NCI-H82 treated with DMSO at 0.1 percent for 48 hours (cell line): ENCODE data around the gene PHF10.
"Not testable (repeated sequence)": the region's sequence is repeated elsewhere in the genome, so short reads cannot be mapped to it uniquely, and the experiment has no call there.

ENCODE experiments used
- DNase-seq: peaks from one replicate; lab custom pipeline; 2025; ENCODE audit not compliant: unreplicated experiment; lab: John Stamatoyannopoulos, UW

The PHF10 gene

DNA sequence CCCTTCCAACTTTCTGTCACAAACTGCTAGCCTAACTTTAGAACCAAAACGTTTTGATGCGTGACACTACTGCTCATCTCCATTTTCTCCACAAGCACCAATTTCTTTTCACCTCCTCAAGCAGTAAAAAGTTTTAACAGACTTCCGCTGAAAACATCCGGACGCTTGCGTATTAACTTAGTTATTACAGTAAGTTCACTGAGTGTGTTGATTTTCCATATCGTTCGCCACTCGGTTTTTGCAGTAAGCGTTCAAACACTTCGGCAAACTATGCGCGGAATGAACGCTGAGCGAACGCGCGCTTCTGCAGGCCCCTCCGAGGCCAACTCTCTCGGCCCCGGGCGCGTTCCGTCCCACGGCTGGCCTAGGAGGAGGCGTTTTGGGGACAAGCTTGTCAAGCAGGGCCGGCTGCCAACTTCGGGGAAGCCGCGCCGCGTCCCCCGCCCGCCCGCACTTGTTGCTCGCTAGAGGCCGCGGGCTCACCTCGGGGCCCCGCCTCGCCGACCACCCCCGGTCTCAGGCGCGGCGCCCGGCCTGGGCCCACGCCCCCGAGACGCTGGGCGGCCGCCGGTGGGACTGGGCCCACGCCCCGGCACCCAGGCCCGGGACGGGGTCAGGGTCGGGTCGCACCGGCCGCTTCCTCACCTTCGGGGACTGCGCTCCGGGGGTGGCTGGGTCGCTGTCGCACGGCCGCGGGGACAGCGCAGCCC lies 945 bp downstream of the PHF10 start:
- no peak for DNase-seq

DNA sequence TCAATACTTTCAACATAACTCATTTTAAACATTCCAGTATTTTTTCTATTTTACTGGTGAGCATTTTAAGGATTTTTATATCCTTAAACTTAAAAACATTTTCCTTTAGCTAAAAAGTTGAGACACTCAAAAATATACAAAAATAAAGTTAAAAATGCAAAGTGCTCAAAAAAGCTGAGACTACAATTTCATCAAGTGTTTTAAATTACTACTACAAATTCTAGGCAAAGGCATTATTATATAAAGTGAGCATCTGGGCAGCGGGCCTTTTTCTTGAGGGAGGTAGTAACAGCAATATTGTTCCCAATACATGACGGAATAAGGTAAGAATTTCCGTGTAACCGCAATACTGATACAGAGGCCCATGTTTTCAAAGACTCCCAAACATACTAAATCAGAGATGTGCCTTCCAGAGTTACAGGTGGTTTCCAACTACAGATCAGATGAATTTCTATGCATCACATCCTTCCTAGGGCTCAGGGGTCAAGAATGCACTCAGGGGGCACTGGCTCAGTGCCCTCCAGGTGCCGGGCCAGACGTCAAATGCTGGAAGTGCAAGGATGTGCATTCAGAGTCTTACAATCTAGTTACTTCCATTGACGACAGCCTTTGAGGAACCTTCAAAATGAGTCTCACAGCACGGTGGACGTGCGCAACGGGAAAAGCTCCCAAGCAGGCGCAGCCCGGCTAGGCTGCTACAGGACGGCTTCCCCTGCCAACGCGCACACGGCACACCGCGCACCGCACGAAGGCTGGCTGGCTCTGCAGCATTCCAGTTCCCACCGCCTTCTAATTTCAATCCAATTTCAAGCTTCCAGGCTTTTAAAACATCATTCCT lies 1.7 kb downstream of the PHF10 start:
- no peak for DNase-seq

DNA sequence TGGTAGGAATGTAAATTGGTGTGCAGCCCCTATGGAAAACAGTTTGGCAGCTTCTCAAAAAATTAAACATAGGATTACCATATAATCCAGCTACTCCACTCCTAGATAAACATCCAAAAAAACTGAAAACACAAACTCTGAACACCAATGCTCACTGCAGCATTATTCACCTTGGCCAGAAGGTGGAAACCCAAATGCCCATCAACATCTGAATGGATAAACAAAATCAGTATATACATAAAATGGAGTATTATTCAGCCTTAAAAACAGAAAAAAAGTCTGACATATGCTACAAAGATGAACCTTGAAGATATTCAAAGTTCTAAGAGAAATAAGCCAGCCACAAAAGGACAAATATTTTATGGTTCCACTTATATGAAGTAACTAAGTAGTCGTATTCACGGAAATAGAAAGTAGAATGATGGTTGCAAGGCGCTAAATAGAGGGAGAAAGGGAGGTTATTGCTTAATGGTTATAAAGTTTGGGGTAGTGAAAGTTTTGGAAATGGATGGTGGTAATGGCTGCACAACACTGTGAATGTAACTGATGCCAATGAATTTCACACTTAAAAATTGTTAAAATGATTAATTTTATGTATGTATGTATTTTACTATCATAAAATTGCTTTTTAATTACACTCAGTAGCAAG lies 4.0 kb downstream of the PHF10 start:
- DNase-seq: no peak

GRCh38 chr6:169719117-169719516 lies 5.2 kb downstream of the PHF10 start:
- no peak for DNase-seq

DNA sequence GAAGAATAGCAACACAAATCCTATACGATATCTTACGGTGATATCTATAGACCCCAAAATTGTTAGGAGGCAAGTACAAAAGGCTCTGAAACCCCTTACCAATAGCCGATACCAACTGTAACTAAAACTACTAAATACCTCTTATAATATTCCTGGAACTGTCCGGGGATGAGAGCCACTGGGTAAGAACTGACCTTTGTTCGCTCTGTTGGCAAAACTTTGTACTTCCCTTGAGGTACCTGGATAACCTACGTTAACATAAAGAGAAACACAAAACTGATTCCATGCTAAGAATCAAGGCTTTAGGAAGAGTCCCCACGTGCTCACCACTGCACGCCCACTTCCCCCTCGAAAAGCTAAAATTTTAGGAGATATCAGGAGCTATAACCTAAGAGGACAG lies 9.7 kb downstream of the PHF10 start:
- DNase-seq: no peak

GRCh38 chr6:169714178-169714577 lies 10.1 kb downstream of the PHF10 start:
- no peak for DNase-seq

- DNase-seq: no peak
Observed at GRCh38 chr6:169710009-169710408, 14.3 kb downstream of the PHF10 start.

DNA sequence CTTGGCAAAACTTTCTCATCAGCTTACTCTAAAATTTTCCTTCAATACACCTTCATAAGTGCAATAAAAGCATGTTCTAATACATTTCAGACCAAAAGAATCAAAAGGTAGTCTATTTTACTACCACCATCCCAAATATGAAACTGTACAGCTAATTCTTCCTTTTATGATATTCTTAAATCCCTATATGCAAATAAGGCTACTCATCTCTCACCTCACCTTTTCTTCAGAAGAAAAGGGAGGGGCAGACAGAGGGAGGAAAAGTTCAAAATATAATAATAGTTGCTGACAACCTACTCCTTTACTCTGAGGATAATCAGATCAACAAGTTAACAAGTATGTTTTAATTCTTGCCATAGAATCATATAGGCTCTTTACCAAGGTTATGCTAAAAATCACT lies 15.0 kb downstream of the PHF10 start:
- no peak for DNase-seq

GRCh38 chr6:169707772-169708171 lies 16.5 kb downstream of the PHF10 start:
- DNase-seq: no peak

DNA sequence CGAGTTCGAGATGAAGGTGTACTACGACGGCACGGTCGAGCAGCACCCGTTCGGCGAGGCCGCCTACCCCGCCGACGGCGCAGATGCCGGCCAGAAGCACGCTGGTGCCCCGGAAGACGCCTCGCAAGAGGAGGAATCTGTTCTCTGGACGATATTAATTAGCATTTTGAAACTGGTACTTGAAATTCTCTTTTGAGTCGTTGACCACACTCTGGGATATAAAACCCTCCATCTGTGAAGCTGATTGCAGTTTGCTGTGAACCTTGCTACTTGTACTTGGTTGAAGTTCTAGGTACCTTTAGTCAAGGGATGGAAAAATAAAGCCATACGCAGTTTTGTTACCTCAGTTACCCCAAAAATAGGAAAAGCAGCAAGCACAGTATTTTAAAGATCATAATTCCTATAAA lies 21.5 kb downstream of the PHF10 start:
- DNase-seq: no peak

- peak; percentile 74 for DNase-seq
Observed at GRCh38 chr6:169701954-169702839, 22.1 kb downstream of the PHF10 start, which contains the start of the genes C6orf120 and WDR27. Gene C6orf120 (plus strand): TSS chr6:169702126. CDS start chr6:169702460, 334 bp downstream. Gene WDR27 (minus strand): TSS chr6:169702029. CDS start chr6:169689005, 13,024 bp downstream.

GRCh38 chr6:169701311-169701953 lies 22.9 kb downstream of the PHF10 start:
- no peak for DNase-seq

DNA sequence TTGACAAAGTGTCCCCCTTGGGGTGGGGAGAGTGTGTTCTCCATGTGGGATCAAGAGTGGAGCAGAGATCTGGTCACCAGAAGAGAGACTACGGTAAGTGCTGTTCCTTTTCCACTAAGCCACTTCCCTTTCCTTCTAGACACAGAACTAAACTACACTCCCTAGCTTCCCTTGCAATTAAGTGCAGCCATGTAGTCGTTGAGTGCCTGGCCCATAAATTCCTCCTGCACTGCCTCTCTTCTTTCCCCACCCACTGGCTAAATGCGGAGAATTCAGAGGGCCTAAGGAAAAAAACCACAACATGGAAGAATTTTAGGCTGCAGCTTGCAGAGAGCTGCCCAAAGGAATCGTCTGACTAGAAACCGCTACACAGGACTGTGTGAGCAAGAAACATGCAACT lies 24.0 kb downstream of the PHF10 start:
- no peak for DNase-seq

DNA sequence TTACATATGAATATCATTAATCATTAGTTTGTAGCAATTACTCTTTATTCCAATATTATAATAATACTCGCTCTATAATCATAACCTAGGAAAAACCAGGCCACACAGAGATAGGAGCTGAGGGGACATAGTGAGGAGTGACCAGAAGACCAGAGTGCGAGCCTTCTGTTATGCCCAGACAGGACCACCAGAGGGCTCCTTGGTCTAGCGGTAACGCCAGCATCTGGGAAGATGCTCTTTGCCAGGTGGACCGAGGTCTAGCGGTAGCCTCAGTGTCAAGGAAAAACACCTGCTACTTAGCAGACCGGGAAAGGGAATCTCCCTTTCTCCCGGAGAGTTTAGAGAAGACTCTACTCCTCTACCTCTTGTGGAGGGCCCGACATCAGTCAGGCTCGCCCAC lies 27.2 kb downstream of the PHF10 start:
- not testable (repeated sequence) for DNase-seq

DNA sequence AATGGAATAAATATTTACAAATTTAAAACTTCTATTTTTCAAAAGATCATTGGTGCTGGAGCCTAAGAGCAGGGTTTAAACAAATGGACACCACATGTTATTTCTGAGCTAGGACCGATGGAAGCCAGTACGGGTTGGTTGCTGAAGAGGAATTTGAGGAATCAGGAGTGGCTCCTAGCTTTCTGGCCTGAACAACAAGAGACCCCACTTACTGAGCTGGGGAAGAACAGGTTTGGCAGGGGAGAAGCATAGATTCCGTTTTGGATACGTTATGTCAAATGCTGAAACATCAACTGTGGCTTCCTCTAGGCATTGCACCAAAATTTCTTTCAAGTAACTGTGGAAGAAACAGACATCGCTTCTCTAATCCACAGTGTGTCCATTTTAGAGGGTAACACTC lies 29.2 kb downstream of the PHF10 start:
- DNase-seq: no peak

- DNase-seq: no peak
Observed at GRCh38 chr6:169692516-169692915, 31.8 kb downstream of the PHF10 start.

DNA sequence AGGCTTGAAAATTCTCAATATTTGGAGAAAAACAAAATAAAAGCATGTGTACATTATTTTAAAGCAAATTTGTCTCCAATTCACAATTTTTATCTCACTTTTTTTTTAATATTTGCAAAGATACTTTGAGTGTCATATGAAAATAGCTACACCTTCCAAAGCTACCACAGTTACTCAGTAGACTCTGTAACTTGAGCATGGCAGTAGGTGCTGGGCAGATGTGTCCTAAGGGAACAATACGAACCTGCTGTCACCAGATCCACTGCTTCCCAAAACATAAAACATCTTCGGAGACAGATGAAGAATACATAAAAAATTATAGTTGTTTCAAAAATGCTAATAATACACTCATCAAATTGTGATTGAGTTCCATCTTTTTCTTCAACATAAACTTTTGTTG lies 33.0 kb downstream of the PHF10 start:
- no peak for DNase-seq

- no peak for DNase-seq
Observed at GRCh38 chr6:169689287-169689686, 35.0 kb downstream of the PHF10 start.

DNA sequence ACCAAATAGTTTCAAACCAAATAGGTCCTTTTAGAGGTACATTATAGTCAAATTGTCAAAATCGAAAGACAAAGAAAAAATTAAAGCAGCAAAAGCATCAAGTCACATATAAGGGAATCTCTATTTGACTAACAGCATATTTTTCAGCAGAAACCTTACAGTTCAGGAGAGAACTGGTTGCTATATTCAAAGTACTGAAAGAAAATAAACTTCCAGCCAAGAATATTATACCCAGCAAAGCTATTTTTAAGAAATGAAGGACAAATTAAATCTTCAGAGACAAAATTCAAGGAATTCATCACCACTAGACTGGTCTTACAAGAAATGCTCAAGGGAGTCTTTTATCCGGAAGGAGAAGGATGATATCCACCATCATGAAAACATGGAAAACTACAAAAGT lies 38.4 kb downstream of the PHF10 start:
- no peak for DNase-seq

DNA sequence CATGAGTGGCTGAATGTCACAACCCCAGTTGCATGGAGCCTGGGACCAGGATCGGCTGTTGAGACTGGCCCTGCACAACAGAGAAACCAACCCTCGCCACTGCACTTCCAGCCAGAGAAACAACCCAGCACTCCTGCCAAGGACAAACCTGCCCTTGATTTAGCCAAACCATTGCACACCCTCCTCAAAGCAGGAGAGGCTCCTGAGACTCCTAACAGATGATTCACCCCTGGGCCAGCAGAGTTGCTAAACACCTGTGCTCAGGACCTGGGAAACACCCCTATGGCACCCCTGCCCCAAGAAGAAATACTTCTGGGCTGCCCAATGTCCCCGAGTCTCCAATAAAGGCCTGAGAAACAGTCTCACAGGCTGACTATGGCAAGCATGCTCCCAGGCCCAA lies 40.2 kb downstream of the PHF10 start:
- DNase-seq: no peak
